ENCODE results near the gene PRKG2.
"Not testable (repeated sequence)": the region's sequence is repeated elsewhere in the genome, so short reads cannot be mapped to it uniquely, and the experiment has no call there.

Gene PRKG2, protein sequence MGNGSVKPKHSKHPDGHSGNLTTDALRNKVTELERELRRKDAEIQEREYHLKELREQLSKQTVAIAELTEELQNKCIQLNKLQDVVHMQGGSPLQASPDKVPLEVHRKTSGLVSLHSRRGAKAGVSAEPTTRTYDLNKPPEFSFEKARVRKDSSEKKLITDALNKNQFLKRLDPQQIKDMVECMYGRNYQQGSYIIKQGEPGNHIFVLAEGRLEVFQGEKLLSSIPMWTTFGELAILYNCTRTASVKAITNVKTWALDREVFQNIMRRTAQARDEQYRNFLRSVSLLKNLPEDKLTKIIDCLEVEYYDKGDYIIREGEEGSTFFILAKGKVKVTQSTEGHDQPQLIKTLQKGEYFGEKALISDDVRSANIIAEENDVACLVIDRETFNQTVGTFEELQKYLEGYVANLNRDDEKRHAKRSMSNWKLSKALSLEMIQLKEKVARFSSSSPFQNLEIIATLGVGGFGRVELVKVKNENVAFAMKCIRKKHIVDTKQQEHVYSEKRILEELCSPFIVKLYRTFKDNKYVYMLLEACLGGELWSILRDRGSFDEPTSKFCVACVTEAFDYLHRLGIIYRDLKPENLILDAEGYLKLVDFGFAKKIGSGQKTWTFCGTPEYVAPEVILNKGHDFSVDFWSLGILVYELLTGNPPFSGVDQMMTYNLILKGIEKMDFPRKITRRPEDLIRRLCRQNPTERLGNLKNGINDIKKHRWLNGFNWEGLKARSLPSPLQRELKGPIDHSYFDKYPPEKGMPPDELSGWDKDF

DNA sequence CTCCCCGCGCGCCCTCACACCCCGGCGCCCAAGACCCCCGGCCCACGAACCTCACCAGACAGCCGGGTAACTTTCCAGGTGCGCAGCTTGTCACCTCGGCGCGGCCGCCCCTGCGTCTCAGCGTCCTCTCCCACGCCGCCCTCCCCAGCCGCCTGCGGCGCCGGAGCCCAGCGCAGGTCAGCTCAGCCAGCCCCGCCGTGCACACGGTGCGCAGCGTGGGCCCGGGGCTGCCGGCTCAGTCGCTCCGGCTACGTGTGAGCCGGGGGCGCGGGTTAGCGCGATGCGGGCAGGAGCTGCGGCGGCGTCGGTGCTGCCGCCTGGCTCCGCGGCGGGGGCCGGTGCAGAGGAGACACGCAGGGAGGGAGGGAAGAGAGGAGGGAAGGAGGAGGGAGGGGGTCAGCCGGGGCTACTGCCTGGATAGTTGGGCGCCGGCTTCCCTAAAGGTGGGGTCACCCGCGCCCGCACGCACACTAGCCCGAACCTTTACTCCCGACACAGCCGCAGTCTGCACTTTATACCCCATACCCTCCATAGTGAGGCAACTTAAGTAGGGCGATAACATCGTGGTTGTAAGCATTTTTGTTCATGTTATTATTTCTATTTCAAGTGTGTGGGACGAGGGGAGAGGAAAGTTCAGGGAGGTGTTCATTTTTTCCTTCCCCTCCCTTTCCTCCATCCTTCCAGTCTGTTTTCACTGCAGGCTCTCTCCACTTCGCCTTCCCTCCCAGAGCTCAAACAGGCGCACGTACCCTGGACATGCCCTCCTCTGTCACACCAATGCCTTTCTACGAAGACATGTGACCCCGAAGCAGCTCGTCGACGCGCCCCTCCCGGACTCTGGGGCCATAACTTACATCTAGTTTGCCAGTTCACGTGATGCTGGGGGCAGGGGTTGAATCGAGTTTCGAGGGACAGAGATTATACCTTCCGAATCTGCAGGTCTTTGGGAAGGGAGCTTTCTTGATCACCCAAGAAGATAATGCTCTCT lies at the start of gene PRKG2:
PRKG2 (minus strand) TSS at position 342 of the 988 bp plus-strand sequence. CDS start 10,175 bp downstream, outside the sequence.
- peak; percentile 39 for DNase-seq

DNA sequence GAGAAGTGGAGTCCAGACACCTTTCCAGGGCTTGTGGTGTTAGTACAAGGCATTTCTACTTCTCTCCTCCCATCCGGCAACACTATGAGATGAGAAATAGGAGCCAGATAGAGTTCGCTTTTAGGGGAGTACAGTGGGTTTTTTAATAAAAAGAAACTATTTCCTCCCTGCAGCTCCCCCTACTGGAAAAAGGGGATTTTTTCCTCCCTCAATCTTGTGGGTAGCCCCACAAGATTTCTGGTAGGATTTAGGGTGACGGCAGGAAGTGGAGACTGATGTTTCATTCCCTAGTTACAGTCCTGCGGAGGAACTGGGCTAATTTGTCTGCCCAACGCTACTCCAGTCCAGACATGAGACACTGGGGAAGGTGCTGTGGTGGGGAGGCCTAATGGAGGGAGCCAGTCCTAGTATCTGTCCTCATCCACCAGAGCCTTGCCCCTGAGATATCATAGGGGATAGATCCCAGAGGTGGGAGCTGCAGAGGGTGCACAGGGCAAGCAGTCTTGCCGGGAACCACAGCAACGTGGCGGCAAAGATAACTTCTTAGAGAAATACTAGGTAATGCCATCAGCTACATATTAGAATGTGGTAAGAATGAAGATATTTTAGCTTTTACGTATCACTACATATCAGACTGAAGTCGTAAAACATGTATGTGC lies 45.5 kb upstream of the PRKG2 start:
- no peak for DNase-seq

DNA sequence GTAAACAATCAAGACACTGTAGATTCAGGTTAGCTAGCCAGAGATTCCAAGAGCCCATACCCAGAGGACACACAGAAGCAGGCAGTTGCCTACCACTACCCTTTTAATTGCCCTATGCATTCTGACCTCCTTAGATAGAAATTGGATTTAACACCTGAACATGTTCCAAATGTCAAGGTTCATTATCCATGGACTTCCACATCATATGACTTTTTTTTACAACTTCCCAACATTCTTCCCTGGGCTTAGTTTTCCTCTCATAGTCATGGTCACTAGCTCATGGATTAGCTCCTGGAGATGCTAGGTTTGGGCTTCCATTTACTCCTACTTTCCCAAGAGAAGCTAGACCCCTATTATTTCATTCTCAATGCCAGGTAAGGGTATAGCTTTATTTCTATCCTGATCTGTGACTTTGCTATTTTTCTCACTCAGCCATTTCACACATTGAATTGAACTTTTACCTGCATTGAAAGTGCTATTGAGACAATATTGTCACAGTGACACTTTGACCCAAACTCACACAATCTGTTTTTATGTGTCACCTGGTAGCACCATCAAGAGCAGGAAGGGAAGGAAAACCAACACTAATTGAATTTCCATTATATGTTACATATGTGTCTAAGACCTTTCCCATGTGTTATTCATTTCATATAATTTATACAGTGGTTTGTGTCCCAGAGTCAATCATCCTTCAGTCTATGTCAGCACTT lies 44.0 kb upstream of the PRKG2 start:
- DNase-seq = no peak

DNA sequence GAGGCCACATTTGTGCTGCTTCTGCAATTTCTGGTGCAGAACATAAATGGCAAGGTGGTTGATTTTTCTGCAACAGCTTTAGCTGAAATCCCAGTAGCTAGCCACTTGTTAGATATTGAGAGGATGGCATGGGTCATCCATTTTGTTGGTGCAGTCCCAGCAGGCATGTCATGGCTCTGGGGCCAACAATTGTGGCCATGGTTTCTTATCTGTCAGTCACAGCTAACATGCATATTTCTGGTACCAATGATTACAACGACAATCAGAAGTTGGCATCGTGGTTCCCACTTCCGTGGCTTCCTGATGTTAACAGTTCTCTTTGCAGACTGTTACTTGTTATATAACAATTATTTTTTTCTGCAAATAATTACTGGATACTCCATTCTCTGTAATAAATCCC lies 42.8 kb upstream of the PRKG2 start:
- no peak for DNase-seq

DNA sequence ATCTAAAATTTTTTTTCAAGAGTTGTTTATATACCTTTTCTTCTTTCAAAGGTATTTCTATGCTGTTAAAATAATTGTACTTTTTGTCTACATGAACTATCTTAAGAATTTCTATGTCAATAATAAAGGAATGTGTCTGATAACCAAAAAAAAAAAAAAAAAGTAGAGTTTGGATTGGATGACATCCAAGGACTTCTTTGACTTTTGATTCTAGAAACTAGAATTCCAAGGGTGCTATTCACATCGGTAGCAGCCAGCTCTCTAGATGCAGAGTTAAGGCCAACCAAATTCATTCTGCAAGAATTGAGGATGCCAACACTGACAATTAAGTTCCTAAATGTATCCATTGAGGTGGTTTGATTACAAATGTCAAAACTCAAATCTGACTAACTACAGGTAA lies 42.0 kb upstream of the PRKG2 start:
- DNase-seq = no peak

DNA sequence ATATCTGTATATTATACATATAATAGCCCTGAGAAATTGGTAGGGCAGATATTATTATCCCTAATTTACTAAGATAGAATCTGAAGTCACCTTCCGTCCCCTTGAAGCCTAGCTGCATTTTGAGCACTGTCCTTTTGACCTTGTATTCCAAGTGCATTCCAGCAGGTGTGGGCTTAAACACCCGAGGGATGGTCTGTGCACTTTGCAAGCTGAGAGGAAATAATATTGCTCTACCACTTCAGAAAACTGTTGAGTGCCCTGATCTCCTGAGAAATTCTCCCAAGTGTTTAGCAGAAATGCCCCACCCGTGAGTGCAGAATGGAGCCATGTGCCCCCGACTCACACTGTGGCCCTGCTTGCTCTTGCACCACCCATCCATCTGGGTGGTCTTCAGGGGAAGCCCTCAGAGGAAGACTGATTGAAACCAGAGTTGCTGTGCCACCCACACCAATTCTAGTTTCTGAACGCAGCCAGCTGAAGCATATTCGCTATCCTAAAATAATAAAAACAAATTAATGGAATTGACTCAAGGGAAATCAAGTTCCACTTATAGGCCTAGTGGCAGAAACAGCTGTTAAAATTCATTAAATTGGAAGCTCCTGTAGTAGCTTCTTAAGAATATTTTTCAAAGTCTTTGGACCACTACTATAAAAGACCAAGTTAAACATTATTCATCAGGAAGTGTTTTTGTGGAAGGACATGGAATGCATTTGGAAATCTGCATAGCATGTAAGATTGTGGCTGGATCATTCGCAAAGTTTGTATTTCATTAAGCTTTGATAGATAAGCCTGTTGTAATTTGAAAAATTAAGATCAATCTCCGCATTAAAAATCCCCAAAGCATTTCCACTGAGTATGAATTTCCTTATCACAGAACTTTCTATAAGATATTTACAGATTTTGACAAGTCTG lies 41.3 kb upstream of the PRKG2 start:
- DNase-seq = no peak

DNA sequence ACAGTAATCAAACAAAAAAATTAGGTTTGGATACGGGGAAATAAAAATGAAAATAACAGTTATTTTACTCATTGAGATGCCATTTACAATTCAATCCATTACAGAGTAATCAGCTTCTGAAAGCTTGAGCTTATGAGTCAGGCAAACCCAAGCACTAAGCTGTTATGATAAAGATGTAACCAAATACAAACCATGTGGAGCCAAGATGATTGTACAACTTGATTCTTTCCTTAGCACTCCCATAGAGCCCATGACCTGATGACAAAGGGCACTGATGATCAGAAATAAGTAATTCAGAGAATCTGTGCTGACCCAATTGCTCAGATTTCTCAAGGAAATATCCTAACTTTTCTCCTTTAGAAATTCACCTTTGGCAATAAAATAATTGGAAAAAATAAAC lies 40.5 kb upstream of the PRKG2 start:
- DNase-seq = no peak

DNA sequence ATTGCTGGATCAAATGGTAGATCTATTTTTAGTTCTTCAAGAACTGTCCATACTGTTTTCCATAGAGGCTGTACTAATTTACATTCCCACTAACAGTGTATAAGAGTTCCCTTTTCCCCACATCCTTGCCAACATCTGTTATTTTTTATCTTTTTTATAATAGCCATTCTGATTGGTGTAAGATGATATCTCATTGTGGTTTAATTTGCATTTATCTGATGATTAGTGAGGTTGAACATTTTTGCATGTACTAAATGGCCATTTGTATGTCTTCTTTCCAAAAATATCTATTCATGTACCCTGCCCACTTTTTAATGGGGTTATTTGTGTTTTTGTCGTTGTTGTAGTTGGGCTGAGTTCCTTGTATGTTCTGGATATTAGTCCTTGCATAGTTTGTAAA lies 35.4 kb upstream of the PRKG2 start:
- no peak for DNase-seq

DNA sequence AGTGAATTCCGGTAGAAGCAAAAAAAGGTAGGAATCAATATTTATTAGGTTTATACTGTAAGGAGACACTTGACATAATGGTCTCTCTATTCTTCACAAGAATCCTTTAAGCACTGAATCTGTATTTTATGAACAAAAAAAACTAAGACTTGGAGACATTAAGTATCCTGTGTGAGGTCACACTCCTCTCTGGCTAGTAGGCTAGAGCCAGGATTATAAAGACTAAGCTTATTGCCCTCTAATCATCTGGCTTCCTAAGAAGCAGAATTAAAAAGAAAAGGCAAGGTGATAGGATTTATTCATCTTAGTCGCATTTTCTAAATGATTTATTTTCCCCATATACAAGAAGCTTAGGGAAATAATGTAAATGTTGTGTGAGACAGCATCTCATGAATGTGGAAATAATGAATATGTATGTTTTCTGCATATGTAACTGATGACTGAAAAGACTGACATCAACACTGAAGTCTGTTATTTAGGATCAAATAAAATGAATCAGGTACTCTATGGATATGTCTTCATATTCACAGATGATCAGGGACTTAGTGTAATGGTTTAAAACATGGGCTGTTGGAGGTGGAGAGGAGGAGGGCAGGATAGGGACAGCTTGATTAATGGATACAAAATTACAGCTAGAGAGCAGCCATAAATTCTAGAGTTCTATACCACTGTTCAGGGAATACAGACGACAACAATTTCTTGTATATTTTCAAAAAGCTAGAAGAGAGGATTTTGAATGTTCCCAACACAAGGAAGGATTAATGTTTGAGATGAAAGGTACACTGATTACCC lies 30.4 kb upstream of the PRKG2 start:
- DNase-seq = no peak

DNA sequence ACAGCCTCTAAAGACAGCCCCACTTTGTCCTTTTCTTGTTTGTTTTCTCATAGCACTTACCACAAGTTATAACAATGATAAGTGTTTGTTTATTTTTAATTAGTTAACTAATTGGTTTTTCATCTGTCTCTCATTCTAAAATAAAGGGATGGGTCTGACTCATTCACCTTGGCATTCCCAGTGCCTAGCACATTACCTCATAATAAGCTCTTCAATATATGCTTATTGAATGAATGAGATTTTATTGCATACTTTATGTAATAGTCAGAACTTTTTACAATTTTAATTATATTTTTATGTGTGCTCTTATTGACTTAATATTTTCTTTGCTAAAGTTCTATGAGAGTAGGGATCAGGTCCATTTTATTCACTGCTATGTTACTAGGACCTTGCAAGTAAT lies 22.8 kb upstream of the PRKG2 start:
- no peak for DNase-seq

DNA sequence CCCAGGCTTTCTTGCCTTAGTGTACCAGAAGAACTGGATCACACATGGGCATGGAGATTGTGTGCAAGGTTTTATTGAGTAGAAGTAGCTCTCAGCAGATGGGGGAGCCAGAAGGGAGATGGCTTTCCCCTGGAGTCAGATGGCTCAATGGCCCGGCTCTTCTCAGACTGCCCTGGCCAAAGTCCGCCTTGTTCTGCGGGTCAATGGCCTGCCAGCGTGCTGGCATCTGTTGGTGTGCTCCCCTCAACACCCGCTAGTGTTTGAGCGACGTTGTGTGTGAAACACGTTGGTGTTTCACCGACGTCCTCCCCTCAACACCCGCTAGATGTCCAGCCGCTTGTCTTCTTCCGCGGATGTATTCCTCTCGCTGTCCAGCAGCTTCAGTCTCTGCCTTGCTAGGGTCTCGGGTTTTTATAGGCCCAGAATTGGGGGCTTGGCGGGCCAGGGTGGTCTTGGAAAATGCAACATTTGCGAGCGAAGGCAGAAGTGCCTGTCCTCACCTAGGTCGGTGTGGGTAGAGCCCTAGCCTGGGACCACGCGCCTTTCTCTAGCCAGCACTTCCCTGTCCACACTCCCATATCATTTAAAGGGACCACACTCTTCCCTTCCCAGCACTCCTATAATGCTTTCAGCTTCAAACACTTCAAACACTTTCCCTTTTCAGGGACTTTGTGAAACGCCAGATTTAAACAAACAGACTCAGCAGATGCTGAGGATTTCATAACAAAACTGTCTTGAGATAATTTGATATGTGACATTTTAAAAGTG lies 21.1 kb upstream of the PRKG2 start:
- no peak for DNase-seq

DNA sequence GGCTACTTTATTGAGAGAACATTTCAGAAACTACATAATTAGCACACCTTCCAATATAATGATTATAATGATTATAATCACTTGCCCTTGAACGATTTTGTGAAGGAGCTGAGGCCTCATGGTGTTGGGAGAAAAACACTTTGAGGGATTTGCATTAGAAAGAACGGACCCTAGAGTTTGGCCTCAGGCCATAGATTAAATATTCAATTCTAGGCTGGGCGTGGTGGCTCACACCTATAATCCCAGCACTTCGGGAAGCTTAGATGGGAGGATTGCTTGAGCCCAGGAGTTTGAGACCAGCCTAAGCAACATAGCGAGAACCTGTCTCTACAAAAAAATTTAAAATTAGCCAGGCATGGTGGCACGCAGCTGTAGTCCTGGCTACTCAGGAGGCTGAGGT lies 12.9 kb upstream of the PRKG2 start:
- no peak for DNase-seq

DNA sequence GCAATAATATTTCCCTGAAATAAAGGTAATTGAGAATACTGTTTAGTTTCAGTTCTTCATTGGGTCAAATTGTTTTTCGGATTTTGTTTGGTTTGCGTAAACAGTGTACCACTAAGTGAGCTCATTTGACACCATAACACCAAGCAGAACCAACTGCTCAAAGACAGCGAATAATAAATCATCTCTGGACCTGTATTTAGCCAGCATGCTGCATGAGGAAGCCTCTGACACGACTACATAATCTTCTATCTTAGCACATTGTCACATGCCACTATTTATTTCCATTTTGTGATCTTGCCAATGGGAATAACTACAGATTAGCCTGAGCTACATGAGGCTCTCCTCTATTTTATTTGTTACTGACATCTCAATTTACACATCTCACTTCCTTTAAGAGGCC lies 12.1 kb upstream of the PRKG2 start:
- no peak for DNase-seq

DNA sequence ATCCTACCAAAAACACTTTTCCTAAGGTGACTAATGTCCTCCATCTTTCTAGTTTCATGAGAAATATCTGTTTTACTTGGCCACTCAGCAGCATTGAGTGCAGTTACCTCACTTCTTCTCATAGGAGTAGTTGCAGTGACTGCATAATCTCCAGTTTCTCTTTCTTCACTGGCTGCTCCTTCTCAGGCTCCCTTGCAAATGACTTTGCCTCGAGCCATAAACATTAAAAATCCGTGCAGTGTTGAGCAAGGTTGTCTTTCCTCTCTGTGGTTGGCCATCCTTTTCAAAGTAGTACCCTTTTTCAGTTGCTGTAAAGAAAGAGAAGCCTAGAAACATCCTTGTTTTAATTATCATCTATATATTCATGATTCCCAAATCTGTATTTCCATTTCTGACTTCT lies 10.2 kb upstream of the PRKG2 start:
- no peak for DNase-seq

DNA sequence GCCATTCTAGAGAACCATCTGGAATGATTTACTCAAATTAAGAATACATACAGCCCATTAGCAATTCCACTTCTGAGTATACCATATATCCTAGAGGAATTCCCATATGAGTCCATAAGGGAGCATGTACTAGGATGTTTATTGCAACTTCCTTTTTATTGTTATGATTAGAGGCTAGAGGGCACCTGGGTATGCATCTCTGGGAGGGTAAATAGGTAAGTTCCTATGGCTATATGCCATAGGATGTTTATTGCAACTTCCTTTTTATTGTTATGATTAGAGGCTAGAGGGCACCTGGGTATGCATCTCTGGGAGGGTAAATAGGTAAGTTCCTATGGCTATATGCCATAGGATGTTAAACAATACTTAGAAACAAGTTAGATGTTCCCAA lies 7.1 kb upstream of the PRKG2 start:
- not testable (repeated sequence) for DNase-seq

DNA sequence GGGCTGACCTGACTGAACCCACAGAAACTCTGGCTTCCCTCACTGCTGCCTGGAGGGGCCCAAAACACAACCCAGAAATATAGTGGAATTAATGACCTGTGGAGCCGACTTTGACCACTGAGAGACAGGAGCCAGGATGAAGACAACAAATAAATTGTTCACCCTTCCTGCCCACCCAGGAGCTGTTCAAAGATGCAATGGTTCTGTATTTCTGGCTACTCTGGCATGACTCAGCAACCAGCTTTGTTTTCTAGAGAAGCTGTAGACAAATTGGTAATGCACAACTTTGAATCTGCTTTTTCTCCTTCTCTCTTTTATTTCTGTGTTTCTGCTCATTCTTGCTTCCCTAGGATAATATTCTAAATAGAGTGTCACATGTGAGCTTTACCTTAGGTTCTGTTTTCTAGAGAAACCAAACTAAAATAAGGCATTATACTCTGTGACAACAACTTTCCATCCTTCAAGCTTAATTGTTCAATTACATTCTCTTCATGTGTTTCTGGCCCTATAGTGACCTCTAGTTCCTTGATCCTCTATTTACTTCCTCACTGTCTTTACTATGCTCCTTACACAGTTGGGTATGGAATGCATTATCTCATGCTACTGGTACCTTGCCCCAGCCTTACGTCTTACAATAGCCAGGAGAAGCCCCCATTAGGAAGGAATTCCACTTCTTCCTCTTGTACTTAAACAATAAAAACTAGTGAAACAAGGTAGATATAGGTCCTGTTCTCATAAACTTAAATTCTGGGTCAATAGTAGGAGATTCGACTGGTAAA lies 6.5 kb upstream of the PRKG2 start:
- no peak for DNase-seq

DNA sequence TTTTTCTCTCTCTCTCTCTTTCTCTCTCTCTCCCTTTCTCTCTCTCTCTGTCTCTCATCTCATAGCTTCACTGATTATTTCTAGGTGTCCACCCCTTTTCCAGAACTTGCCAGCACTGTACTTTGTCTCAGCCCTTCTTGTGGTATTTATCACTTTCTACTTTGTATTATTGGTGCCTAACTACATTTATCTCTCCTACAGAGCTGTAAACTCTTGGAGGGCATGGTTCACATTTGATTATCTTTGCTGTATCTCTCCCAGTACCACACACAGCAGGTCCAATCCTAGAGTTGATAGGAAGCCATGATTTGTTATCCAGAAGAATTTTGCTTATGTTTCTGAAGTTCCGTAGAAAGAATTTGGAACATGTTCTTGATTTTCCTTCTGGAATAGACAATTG lies 5.2 kb upstream of the PRKG2 start:
- DNase-seq = no peak

DNA sequence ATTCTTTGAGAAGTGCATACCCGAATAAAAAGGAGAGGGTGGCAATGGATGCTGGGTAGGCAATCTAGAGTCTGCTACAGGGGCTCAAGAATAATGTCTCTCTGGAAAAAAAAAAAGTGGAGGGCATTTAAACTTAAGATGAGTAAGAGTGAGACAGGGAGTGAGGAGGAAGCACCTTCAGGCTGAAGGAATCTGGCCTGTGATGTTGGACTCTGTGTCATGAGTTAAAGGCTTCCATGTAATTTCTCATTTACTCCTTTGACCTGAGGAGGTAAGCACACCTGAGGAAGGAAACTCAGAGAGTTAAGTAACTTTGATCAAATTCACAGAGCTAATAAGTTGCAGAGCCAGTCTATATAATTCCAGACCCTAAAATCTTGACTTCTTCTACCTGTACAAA lies 3.2 kb upstream of the PRKG2 start:
- no peak for DNase-seq
